ENCODE measurements around the gene ZFAND3.

The ZFAND3 gene

DNA sequence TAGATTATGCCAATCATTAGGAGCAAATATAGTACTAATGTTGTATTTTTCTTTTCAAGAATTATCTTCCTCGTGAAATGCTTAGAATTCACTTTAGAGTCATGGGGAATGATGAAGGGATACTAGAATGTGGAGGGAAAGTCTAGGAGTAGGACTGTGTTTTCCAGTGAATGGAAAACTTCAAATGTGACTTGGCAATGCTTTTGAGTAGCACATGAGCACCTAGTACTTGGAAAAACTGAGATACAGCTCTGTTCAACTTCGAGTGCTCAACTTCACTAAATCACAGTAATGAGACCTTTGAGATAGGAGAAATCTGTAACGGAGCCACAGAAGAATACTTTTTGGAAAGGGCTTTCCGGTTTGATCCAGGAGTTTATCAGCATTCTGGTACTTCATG, 272.9 kb downstream of the ZFAND3 start:
- DNase-seq (ENCODE audit: low read depth): no peak
- H3K4me3 ChIP-seq (ENCODE audit: control insufficient read depth, low read depth, low read length): no peak overlapping the region
- TF ChIP-seq, protein P1, sequence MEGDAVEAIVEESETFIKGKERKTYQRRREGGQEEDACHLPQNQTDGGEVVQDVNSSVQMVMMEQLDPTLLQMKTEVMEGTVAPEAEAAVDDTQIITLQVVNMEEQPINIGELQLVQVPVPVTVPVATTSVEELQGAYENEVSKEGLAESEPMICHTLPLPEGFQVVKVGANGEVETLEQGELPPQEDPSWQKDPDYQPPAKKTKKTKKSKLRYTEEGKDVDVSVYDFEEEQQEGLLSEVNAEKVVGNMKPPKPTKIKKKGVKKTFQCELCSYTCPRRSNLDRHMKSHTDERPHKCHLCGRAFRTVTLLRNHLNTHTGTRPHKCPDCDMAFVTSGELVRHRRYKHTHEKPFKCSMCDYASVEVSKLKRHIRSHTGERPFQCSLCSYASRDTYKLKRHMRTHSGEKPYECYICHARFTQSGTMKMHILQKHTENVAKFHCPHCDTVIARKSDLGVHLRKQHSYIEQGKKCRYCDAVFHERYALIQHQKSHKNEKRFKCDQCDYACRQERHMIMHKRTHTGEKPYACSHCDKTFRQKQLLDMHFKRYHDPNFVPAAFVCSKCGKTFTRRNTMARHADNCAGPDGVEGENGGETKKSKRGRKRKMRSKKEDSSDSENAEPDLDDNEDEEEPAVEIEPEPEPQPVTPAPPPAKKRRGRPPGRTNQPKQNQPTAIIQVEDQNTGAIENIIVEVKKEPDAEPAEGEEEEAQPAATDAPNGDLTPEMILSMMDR (conservative IDR thresholded peaks at IDR 0.05; ENCODE audit: control insufficient read depth, insufficient read depth, low read depth, low read length): no peak

DNA sequence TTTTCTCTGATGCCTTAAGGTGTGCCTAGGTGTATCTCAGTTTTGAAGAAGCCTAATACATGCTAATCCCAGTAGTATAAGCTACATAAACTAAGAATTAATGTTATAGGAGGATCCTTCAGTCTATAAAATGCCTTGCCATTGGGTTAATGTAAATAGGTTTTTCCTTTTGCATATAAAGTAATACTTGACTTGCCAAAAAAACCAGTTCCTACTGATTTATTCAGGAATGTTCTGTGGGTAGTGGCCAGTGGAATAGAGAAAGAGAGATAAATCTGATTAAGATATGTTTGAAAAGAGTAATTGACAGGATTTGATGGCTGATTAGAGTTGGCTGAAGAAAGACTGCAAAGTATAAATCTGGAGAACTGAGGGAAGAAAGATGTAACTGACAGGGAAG, 273.4 kb downstream of the ZFAND3 start:
- DNase-seq (ENCODE audit: low read depth): no peak
- TF ChIP-seq, protein P1 (conservative IDR thresholded peaks at IDR 0.05; ENCODE audit: control insufficient read depth, insufficient read depth, low read depth, low read length): no peak
- H3K4me3 ChIP-seq (ENCODE audit: control insufficient read depth, low read depth, low read length): no peak overlapping the region

DNA sequence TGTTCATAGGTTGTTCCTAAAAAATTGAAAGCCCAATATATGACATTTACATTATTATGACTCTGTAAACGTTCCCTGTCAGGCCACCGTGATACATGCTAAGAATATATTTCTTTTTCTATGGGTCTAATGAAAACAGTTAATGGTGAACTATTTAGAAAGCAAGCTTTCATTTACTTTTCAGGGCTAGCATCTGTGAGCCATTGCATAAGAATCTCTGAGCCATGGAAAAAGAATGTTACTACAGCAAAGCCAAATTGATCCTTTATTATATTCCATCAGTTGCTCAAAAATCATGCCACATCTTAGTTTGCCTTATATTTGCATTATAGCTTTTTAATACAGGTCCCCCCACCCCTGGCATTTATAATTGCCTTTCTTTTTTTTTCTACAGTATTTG, 275.5 kb downstream of the ZFAND3 start:
- no peak overlapping the region for H3K4me3 ChIP-seq (ENCODE audit: control insufficient read depth, low read depth, low read length)
- DNase-seq (ENCODE audit: low read depth): peak; percentile 55
- TF ChIP-seq, protein P1 (conservative IDR thresholded peaks at IDR 0.05; ENCODE audit: control insufficient read depth, insufficient read depth, low read depth, low read length): no peak

- DNase-seq (ENCODE audit: low read depth): no peak
- no peak overlapping the region for H3K4me3 ChIP-seq (ENCODE audit: control insufficient read depth, low read depth, low read length)
- TF ChIP-seq, protein P1 (conservative IDR thresholded peaks at IDR 0.05; ENCODE audit: control insufficient read depth, insufficient read depth, low read depth, low read length): no peak
Observed at GRCh38 chr6:38099221-38099620, 279.7 kb downstream of the ZFAND3 start.

DNA sequence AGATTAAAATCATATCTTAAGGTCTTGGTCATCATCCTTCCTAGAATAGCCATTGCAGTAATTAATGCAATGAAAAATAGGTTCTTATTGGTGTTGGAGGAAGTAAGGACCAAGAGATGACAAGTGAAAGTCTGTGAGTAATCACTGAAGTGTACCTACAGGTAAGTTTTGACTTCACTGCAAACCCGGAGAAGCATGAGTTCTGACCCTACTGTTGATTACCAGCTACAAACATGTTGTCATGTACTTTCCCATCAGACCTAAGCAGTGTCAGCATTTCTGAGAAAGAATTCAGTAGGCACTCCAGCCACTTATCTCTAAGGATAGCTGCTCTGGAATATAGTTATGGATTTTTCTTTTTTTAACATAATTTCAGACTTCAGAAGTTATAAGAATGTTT, 280.9 kb downstream of the ZFAND3 start:
- H3K4me3 ChIP-seq (ENCODE audit: control insufficient read depth, low read depth, low read length): no peak overlapping the region
- DNase-seq (ENCODE audit: low read depth): no peak
- TF ChIP-seq, protein P1 (conservative IDR thresholded peaks at IDR 0.05; ENCODE audit: control insufficient read depth, insufficient read depth, low read depth, low read length): no peak

GRCh38 chr6:38103921-38104320, 284.4 kb downstream of the ZFAND3 start:
- TF ChIP-seq, protein P1 (conservative IDR thresholded peaks at IDR 0.05; ENCODE audit: control insufficient read depth, insufficient read depth, low read depth, low read length): no peak
- H3K4me3 ChIP-seq (ENCODE audit: control insufficient read depth, low read depth, low read length): no peak overlapping the region
- DNase-seq (ENCODE audit: low read depth): no peak

- H3K4me3 ChIP-seq (ENCODE audit: control insufficient read depth, low read depth, low read length): no peak overlapping the region
- no peak for DNase-seq (ENCODE audit: low read depth)
- TF ChIP-seq, protein P1 (conservative IDR thresholded peaks at IDR 0.05; ENCODE audit: control insufficient read depth, insufficient read depth, low read depth, low read length): no peak
Observed at GRCh38 chr6:38105066-38105465, 285.5 kb downstream of the ZFAND3 start.
